K562 (cell line): Measurements from ENCODE around the gene AGMO. TPM values are rescaled to one million over a fixed set of nuclear protein-coding genes. Genes with fewer than 3 reads are reported as not detected.

Experiments
- ATAC-seq: fragments of 200-7000 bp; cut with Tn5 transposase; 3 replicates; pipeline ENCODE4 v1.9.1; 2020; ENCODE audit warnings: moderate library complexity
- BruUV-seq: library from RNA; stranded (reverse); fragments of 400-500 nt; replicated peaks from 2 replicates; lab custom pipeline; 2021; lab: Mats Ljungman, UMichigan
- CTCF ChIA-PET: fragments of 300-600 bp; formaldehyde crosslinking; extraction: SDS; loops from one replicate; lab custom pipeline; 2021; ENCODE audit warnings: low intra/inter-chr PET ratio; lab: Yijun Ruan, JAX
- POLR2A ChIA-PET: fragments of 300-600, 350-650 bp; sonication (Branson Sonifier 250); formaldehyde crosslinking; extraction: SDS; loops from one replicate; lab custom pipeline; 2021; ENCODE audit warnings: antibody characterized with exemption, inconsistent platforms; lab: Yijun Ruan, JAX
- DNase-seq, 4 experiments: peaks; one replicate each; pipeline versions ENCODE4 v3.0.0 to v3.0.0-alpha.2; 2011 to 2018; ENCODE audit warnings: low spot score in 3 of 4, mixed read lengths in 3 of 4; ENCODE audit errors: extremely low read depth in 1 of 4
- FAIRE-seq: peaks from 2 replicates; lab custom pipeline; 2011; peaks lifted over from hg19 to GRCh38; lab: Jason Lieb, UNC
- H2AFZ ChIP-seq: 2 replicates; pipeline ENCODE4 v1.6.0; 2011; ENCODE audit warnings: low read depth, low read length, control low read depth, inconsistent platforms
- H3K27ac ChIP-seq: fragments of 200-600 bp; 3 replicates; pipeline ENCODE4 v1.8.0; 2011; ENCODE audit warnings: low read depth, mild to moderate bottlenecking, control low read depth, inconsistent platforms, low read length, moderate library complexity, mixed read lengths; ENCODE audit errors: extremely low read depth
- H3K27me3 ChIP-seq, 2 experiments: fragments of 300-600 bp in 1 of 2; 2 replicates in 1 of 2; 3 replicates in 1 of 2; pipeline versions ENCODE4 v1.6.0 to v1.8.0; 2011; ENCODE audit warnings: inconsistent platforms in 2 of 2, low read length in 2 of 2, mild to moderate bottlenecking in 1 of 2, mixed read lengths in 1 of 2, moderate library complexity in 1 of 2; ENCODE audit not compliant: control insufficient read depth in 2 of 2, insufficient read depth in 2 of 2
- H3K36me3 ChIP-seq: fragments of 300-600 bp; 3 replicates; pipeline ENCODE4 v1.8.0; 2011; ENCODE audit warnings: mild to moderate bottlenecking, low read length, inconsistent platforms; ENCODE audit not compliant: control insufficient read depth, insufficient read depth
- H3K4me1 ChIP-seq, 2 experiments: fragments of 200-600 bp in 1 of 2; replicated peaks in 1 of 2; 2 replicates in 1 of 2; 3 replicates in 1 of 2; pipeline versions ENCODE4 v1.5.1 to v1.8.0; 2011; ENCODE audit warnings: inconsistent platforms in 2 of 2, low read length in 2 of 2, mild to moderate bottlenecking in 1 of 2, mixed read lengths in 1 of 2, moderate library complexity in 1 of 2; ENCODE audit not compliant: control insufficient read depth in 2 of 2, insufficient read depth in 2 of 2
- H3K4me2 ChIP-seq: 2 replicates; pipeline ENCODE4 v1.6.1; 2011; ENCODE audit warnings: low read length, control low read depth, inconsistent platforms, mixed read lengths; ENCODE audit not compliant: insufficient read depth
- H3K4me3 ChIP-seq: fragments of 200-600 bp; sonication (generic), shearing (Covaris generic); 2 replicates; pipeline ENCODE4 v1.5.1; 2016; ENCODE audit warnings: control low read depth, inconsistent platforms
- H3K79me2 ChIP-seq: fragments of 200-600 bp; 3 replicates; pipeline ENCODE4 v1.8.0; 2011; ENCODE audit warnings: low read length, inconsistent platforms; ENCODE audit not compliant: control insufficient read depth, insufficient read depth
- H3K9ac ChIP-seq, 2 experiments: 2 replicates each; pipeline versions ENCODE4 v1.6.0 to v1.6.1; 2011; ENCODE audit warnings: low read depth in 2 of 2, low read length in 2 of 2, control low read depth in 1 of 2, inconsistent platforms in 1 of 2, mild to moderate bottlenecking in 1 of 2, mixed read lengths in 1 of 2; ENCODE audit not compliant: insufficient read depth in 1 of 2
- H3K9me1 ChIP-seq: one replicate; pipeline ENCODE4 v1.6.0; 2011; ENCODE audit warnings: inconsistent platforms, mild to moderate bottlenecking, low read length, moderate library complexity; ENCODE audit not compliant: control insufficient read depth, insufficient read depth
- H3K9me3 ChIP-seq: replicated peaks from 2 replicates; pipeline ENCODE4 v1.5.1; 2011; ENCODE audit warnings: low read depth, low read length, inconsistent platforms; ENCODE audit not compliant: control insufficient read depth, insufficient read depth
- H4K20me1 ChIP-seq: replicated peaks from 2 replicates; pipeline ENCODE4 v1.6.1; 2011; ENCODE audit warnings: low read length, inconsistent platforms, mixed read lengths; ENCODE audit not compliant: control insufficient read depth, insufficient read depth
- MEIS2 ChIP-seq: fragments of 450-650 bp; IDR thresholded peaks from 2 replicates; pipeline ENCODE4 v1.6.1; 2014; ENCODE audit warnings: mild to moderate bottlenecking; ENCODE audit not compliant: partially characterized antibody
- MIER1 ChIP-seq: fragments of 450-650 bp; IDR thresholded peaks from 2 replicates; pipeline ENCODE4 v1.6.1; 2016; ENCODE audit warnings: antibody characterized with exemption, mild to moderate bottlenecking, low read depth
- PBX2 ChIP-seq, 2 experiments: IDR thresholded peaks in 1 of 2; conservative IDR thresholded peaks in 1 of 2; 2 replicates each; pipeline ENCODE4 v1.6.1; 2016; ENCODE audit warnings: low read depth in 2 of 2, mild to moderate bottlenecking in 1 of 2, missing compliant biosample characterization in 1 of 2, missing genetic modification characterization in 1 of 2, moderate library complexity in 1 of 2
- PKNOX1 ChIP-seq: fragments of 450-650 bp; IDR thresholded peaks from 2 replicates; pipeline ENCODE4 v1.6.1; 2016
- RBM34 ChIP-seq: fragments of 200-400 bp; formaldehyde crosslinking; IDR thresholded peaks from 2 replicates; pipeline ENCODE4 v1.6.1; 2018; ENCODE audit warnings: low read length, borderline replicate concordance; ENCODE audit not compliant: insufficient read depth
- WGBS: fragments of 100-300 bp; shearing (Covaris generic); methylation state at CpG from one replicate; pipeline ENCODE4 v1.1.6; 2016; ENCODE audit warnings: low coverage, mixed read lengths; ENCODE audit not compliant: insufficient coverage; ENCODE audit errors: missing lambda C conversion rate; 5-methylcytosine and 5-hydroxymethylcytosine counted together
- in situ Hi-C: fragments of 300-500 bp; cut with MboI; formaldehyde crosslinking; loops from 4 replicates; pipeline ENCODE4 v1.15.0; 2018; ENCODE audit warnings: inconsistent platforms, mixed read lengths
- intact Hi-C: fragments of 100-400 bp; cut with micrococcal nuclease; formaldehyde crosslinking; loops from 2 replicates; pipeline ENCODE4 v1.14.2; 2022
- polyA plus RNA-seq, 8 experiments: library from polyadenylated mRNA; depleted of rRNA in 4 of 8; stranded (reverse) in 5 of 8; unstranded in 3 of 8; fragments of >200 nt; fragmentation: Nextera tagmentation in 2 of 8; fragmentation: Illumina TruSeq in 1 of 8; extraction: Ambion mirVana in 2 of 8; extraction: Trizol in 1 of 8; gene quantifications; 2 replicates each; pipeline versions ENCODE4 v1.2.1 to v1.2.3, GENCODE V29; 2011 to 2014; ENCODE audit warnings: inconsistent platforms in 1 of 8, missing spikeins in 1 of 8
- total RNA-seq, 7 experiments: library from RNA; depleted of rRNA in 6 of 7; stranded (reverse); fragments of >200 nt in 6 of 7; fragmentation: Illumina TruSeq in 2 of 7; extraction: Trizol in 2 of 7; gene quantifications; 2 replicates each; pipeline versions ENCODE4 v1.2.1 to v1.2.3, GENCODE V29; 2011 to 2021; ENCODE audit warnings: low replicate concordance in 1 of 7

Gene AGMO
- total and polyA plus RNA-seq, 9 of the 15 experiments (the other 6 are each of a cell fraction or from before 2014, with no cell fraction given), result 0.30 to 1.4 (median 0.69) TPM; not detected in 1

GRCh38 chr7:15352421-15353206, 209.2 kb downstream of the AGMO start:
- FAIRE-seq, result no peak
- Histone ChIP-seq H3K4me2 (no peak overlapping the region), H3K36me3 (no peaks in the 10 kb centered on the region), H3K9ac (no peak overlapping the region), H3K27ac (no peak overlapping the region), H2AFZ (no peak overlapping the region), H3K4me3 (no peak overlapping the region), H3K9me3 (0 out of 2 replicates have a peak, but pooled peaks cover 1% of the 10 kb centered on the region), H3K4me1 (no peaks in the 10 kb centered on the region), H3K79me2 (no peaks in the 10 kb centered on the region), H3K9me1 (no peaks in the 10 kb centered on the region), H4K20me1 (no peaks in the 10 kb centered on the region), H3K27me3 (no peaks in the 10 kb centered on the region)
- CTCF ChIA-PET, result no interaction called here
- in situ Hi-C loops, result no loop called here
- no peak for ATAC-seq
- whole genome bisulfite sequencing, result 1% methylated on average over 20 of the region's 20 CpGs
- peak in 1 of 4 experiments; percentile 1 for DNase-seq
- intact Hi-C loops, result no loop called here
- POLR2A ChIA-PET, result no interaction called here
- BruUV-seq, result no TSS peak
- peak; percentile 32; the same call in 1 of the 2 replicates for TF ChIP-seq PKNOX1
- peak; percentile 24 for TF ChIP-seq MEIS2
- no peak for TF ChIP-seq PBX2 (CRISPR knock-in tag; IDR thresholded peaks at IDR 0.05; ENCODE audit: low read depth)
- TF ChIP-seq PBX2 (tag; conservative IDR thresholded peaks at IDR 0.05; ENCODE audit: low read depth), result peak; percentile 53
- TF ChIP-seq MIER1, result no peak
- no peak for TF ChIP-seq RBM34
